C4-2B (cell line): ENCODE results near the gene PLAGL1.
"Not testable (repeated sequence)": the region's sequence is repeated elsewhere in the genome, so short reads cannot be mapped to it uniquely, and the experiment has no call there.

Source experiments
- ZFX ChIP-seq: fragments of 450-650 bp; IDR thresholded peaks from 2 replicates; pipeline ENCODE4 v1.6.1; 2017
- TF ChIP-seq, protein P1 (sequence below): fragments of 450-650 bp; conservative IDR thresholded peaks from 2 replicates; pipeline ENCODE4 v1.5.1; 2017; ENCODE audit warnings: mild to moderate bottlenecking

DNA sequence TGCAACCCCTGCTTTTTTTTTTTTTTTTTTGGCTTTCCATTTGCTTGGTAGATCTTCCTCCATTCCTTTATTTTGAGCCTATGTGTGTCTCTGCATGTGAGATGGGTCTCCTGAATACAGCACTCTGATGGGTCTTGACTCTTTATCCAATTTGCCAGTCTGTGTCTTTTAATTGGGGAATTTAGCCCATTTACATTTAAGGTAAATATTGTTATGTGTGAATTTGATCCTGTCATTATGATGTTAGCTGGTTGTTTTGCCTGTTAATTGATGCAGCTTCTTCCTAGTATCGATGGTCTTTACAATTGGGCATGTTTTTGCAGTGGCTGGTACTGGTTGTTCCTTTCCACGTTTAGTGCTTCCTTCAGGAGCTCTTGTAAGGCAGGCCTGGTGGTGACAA is 36.9 kb upstream of the PLAGL1 start:
- TF ChIP-seq, protein P1, sequence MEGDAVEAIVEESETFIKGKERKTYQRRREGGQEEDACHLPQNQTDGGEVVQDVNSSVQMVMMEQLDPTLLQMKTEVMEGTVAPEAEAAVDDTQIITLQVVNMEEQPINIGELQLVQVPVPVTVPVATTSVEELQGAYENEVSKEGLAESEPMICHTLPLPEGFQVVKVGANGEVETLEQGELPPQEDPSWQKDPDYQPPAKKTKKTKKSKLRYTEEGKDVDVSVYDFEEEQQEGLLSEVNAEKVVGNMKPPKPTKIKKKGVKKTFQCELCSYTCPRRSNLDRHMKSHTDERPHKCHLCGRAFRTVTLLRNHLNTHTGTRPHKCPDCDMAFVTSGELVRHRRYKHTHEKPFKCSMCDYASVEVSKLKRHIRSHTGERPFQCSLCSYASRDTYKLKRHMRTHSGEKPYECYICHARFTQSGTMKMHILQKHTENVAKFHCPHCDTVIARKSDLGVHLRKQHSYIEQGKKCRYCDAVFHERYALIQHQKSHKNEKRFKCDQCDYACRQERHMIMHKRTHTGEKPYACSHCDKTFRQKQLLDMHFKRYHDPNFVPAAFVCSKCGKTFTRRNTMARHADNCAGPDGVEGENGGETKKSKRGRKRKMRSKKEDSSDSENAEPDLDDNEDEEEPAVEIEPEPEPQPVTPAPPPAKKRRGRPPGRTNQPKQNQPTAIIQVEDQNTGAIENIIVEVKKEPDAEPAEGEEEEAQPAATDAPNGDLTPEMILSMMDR, result not testable (repeated sequence)
- not testable (repeated sequence) for TF ChIP-seq ZFX
